Measurements from ENCODE around the gene PBLD. TPM values are rescaled to one million over a fixed set of nuclear protein-coding genes. Genes with fewer than 3 reads are reported as not detected.
"Not testable (repeated sequence)": the region's sequence is repeated elsewhere in the genome, so short reads cannot be mapped to it uniquely, and the experiment has no call there.

Gene PBLD
- total and polyA plus RNA-seq, 9 of the 15 experiments (the other 6 are each of a cell fraction or from before 2014, with no cell fraction given), result 1.2 to 4.3 (median 2.5) TPM

GRCh38 chr10:68324396-68324795 is 8.3 kb downstream of the PBLD start:
- H3K9me1 ChIP-seq (ENCODE audit: control insufficient read depth, insufficient read depth, low read length); H3K4me2 ChIP-seq (ENCODE audit: insufficient read depth, low read length); H3K9me3 ChIP-seq (replicated peaks; ENCODE audit: control insufficient read depth, insufficient read depth, low read depth, low read length); H4K20me1 ChIP-seq (replicated peaks; ENCODE audit: control insufficient read depth, insufficient read depth, low read length); H3K27me3 ChIP-seq (ENCODE audit: control insufficient read depth in 2 of 2, insufficient read depth in 2 of 2, low read length in 2 of 2); H3K4me3 ChIP-seq; CTCF ChIA-PET (ENCODE audit: low intra/inter-chr PET ratio); BruUV-seq (replicated peaks); DNase-seq (ENCODE audit: extremely low read depth in 1 of 4, low spot score in 3 of 4); H2AFZ ChIP-seq (ENCODE audit: low read depth, low read length); H3K27ac ChIP-seq (ENCODE audit: extremely low read depth, low read depth, low read length); intact Hi-C loops (cut with micrococcal nuclease); H3K9ac ChIP-seq (ENCODE audit: insufficient read depth in 1 of 2, low read depth in 2 of 2, low read length in 2 of 2); ATAC-seq; FAIRE-seq; H3K79me2 ChIP-seq (ENCODE audit: control insufficient read depth, insufficient read depth, low read length); H3K36me3 ChIP-seq (ENCODE audit: control insufficient read depth, insufficient read depth, low read length): not testable (repeated sequence)
- POLR2A ChIA-PET, result interaction anchor here (0.7 to 2.5 kb wide), 2 partner anchors 10 to 560 kb away, joined by 3 to 10 read pairs; no protein-coding TSS in a partner anchor
- in situ Hi-C loops (cut with MboI), result loop anchor here (10.0 kb wide), 1 partner anchor 450 kb away; no protein-coding TSS in a partner anchor
- 15% methylated on average over 4 of the region's 4 CpGs for WGBS (ENCODE audit: insufficient coverage, low coverage, missing lambda C conversion rate)
- peaks cover 4 to 11% of the 10 kb centered on the region in 2 experiments; a peak in 4 of 5 replicates for H3K4me1 ChIP-seq (replicated peaks in 1 of 2; ENCODE audit: control insufficient read depth in 2 of 2, insufficient read depth in 2 of 2, low read length in 2 of 2)

DNA sequence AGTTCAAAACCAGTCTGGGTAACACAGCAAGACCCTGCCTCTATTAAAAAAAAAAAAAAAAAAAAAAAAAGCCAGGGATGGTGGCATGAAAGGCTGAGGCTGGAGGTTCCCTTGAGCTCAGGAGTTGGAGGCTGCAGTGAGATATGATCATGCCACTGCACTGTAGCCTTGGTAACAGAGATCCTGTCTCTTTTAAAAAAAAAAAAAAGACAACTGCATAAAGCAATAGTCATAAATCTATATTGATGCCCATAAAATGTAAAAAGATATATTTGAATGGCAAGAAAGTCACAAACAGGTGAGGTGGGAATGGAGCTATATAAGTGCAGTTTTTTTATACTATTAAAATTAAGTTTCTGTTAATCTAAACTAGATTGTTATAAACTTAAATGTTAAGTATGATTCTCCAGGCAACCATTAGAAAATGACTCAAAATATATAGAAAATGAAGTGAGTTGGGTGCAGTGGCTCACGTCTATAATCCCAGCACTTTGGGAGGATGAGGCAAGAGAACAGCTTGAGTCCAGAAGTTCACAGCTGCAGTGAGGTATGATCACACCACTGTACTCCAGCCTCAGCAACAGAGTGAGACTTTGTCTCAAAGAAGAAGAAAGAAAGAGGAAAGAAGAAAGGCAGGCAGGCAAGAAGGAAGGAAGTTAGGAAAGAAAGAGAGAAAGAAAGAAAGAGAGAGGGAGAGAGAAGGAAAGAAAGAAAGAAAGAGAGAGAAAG is 14.2 kb downstream of the PBLD start:
- no peaks in the 10 kb centered on the region for H3K27me3 ChIP-seq (ENCODE audit: control insufficient read depth in 2 of 2, insufficient read depth in 2 of 2, low read length in 2 of 2)
- ChIA-PET CTCF (ENCODE audit: low intra/inter-chr PET ratio) (no interaction called here), POLR2A (interaction anchor here (0.6 to 1.3 kb wide), 3 partner anchors 12 to 247 kb away, joined by 3 read pairs; partner anchors contain the start of gene PBLD)
- no peak overlapping the region for H2AFZ ChIP-seq (ENCODE audit: low read depth, low read length)
- no peak for DNase-seq (ENCODE audit: extremely low read depth in 1 of 4, low spot score in 3 of 4)
- no peak for ATAC-seq
- H3K27ac ChIP-seq (ENCODE audit: extremely low read depth, low read depth, low read length), result no peak overlapping the region
- no peak overlapping the region for H3K9ac ChIP-seq (ENCODE audit: insufficient read depth in 1 of 2, low read depth in 2 of 2, low read length in 2 of 2)
- 7% methylated on average over 1 of the region's 1 CpG for WGBS (ENCODE audit: insufficient coverage, low coverage, missing lambda C conversion rate)
- no peaks in the 10 kb centered on the region; the same call in 1 of the 2 replicates for H3K9me3 ChIP-seq (replicated peaks; ENCODE audit: control insufficient read depth, insufficient read depth, low read depth, low read length)
- no TSS peak for BruUV-seq (replicated peaks)
- no peaks in the 10 kb centered on the region for H3K36me3 ChIP-seq (ENCODE audit: control insufficient read depth, insufficient read depth, low read length)
- H3K4me3 ChIP-seq, result no peak overlapping the region
- no peak overlapping the region for H3K4me2 ChIP-seq (ENCODE audit: insufficient read depth, low read length)
- H3K4me1 ChIP-seq (replicated peaks in 1 of 2; ENCODE audit: control insufficient read depth in 2 of 2, insufficient read depth in 2 of 2, low read length in 2 of 2), result no peaks in the 10 kb centered on the region
- TF ChIP-seq ZNF707 (CRISPR knock-in tag; conservative IDR thresholded peaks at IDR 0.05) (no peak), RFX1 (IDR thresholded peaks at IDR 0.05) (peak; percentile 30; the same call in 1 of the 2 replicates)
- intact Hi-C loops (cut with micrococcal nuclease) (no loop called here), in situ Hi-C loops (cut with MboI) (no loop called here)
- H3K9me1 ChIP-seq (ENCODE audit: control insufficient read depth, insufficient read depth, low read length), result no peaks in the 10 kb centered on the region
- FAIRE-seq, result no peak
- H4K20me1 ChIP-seq (replicated peaks; ENCODE audit: control insufficient read depth, insufficient read depth, low read length), result no peaks in the 10 kb centered on the region
- H3K79me2 ChIP-seq (ENCODE audit: control insufficient read depth, insufficient read depth, low read length), result no peaks in the 10 kb centered on the region
